H1 (cell line): ENCODE results near the gene PHYHD1. TPM values are rescaled to one million over a fixed set of nuclear protein-coding genes. Genes with fewer than 3 reads are reported as not detected.

ENCODE experiments used
- CTCF ChIA-PET: fragments of 300-600 bp; sonication (Branson Sonifier 250); formaldehyde crosslinking; loops from one replicate; lab custom pipeline; 2021; ENCODE audit not compliant: partially characterized antibody; lab: Charles Lee
- POLR2A ChIA-PET: fragments of 300-600 bp; sonication (Branson Sonifier 250); formaldehyde crosslinking; loops from one replicate; lab custom pipeline; 2021; ENCODE audit warnings: inconsistent platforms; ENCODE audit not compliant: partially characterized antibody; lab: Charles Lee
- DNase-seq, 2 experiments: peaks; one replicate each; pipeline versions ENCODE4 v3.0.0 to v3.0.0-alpha.2; 2010 to 2022; ENCODE audit warnings: low spot score in 2 of 2, low read depth in 1 of 2, mixed read lengths in 1 of 2
- FAIRE-seq: peaks from 2 replicates; lab custom pipeline; 2011; peaks lifted over from hg19 to GRCh38; lab: Jason Lieb, UNC
- H2AFZ ChIP-seq: 2 replicates; pipeline ENCODE4 v1.8.1; 2012; ENCODE audit warnings: low read length, inconsistent platforms
- H2AK5ac ChIP-seq: 2 replicates; pipeline ENCODE4 v1.6.1; 2013; ENCODE audit warnings: low read depth, low read length
- H2BK120ac ChIP-seq: replicated peaks from 2 replicates; pipeline ENCODE3; 2013; ENCODE audit warnings: low read depth, low read length, inconsistent platforms
- H2BK12ac ChIP-seq: 2 replicates; pipeline ENCODE4 v1.6.1; 2013; ENCODE audit warnings: low read depth, low read length
- H2BK15ac ChIP-seq: 2 replicates; pipeline ENCODE4 v1.6.1; 2013; ENCODE audit warnings: low read length
- H2BK20ac ChIP-seq: 2 replicates; pipeline ENCODE4 v1.6.1; 2013; ENCODE audit warnings: low read length
- H2BK5ac ChIP-seq: 2 replicates; pipeline ENCODE4 v1.6.1; 2013; ENCODE audit warnings: low read depth, low read length
- H3K14ac ChIP-seq: 2 replicates; pipeline ENCODE4 v1.6.1; 2013; ENCODE audit warnings: inconsistent platforms; ENCODE audit not compliant: insufficient read length
- H3K18ac ChIP-seq: 2 replicates; pipeline ENCODE4 v1.6.1; 2013; ENCODE audit warnings: low read length; ENCODE audit errors: extremely low read depth
- H3K23ac ChIP-seq: 2 replicates; pipeline ENCODE4 v1.6.1; 2013; ENCODE audit warnings: inconsistent platforms; ENCODE audit not compliant: insufficient read length
- H3K23me2 ChIP-seq: 2 replicates; pipeline ENCODE4 v1.6.1; 2013; ENCODE audit warnings: low read depth, low read length
- H3K27ac ChIP-seq: 2 replicates; pipeline ENCODE4 v1.6.1; 2011; ENCODE audit warnings: low read depth, low read length, inconsistent platforms
- H3K27me3 ChIP-seq, 4 experiments: replicated peaks in 1 of 4; 1 replicate in 1 of 4; 2 replicates in 3 of 4; pipeline versions ENCODE4 v1.6.1 to v1.8.1; 2011 to 2013; ENCODE audit warnings: low read length in 3 of 4, mild to moderate bottlenecking in 3 of 4, inconsistent platforms in 2 of 4, mixed read lengths in 2 of 4, moderate library complexity in 1 of 4; ENCODE audit not compliant: control insufficient read depth in 3 of 4, insufficient read depth in 3 of 4; ENCODE audit errors: extremely low read depth in 1 of 4
- H3K36me3 ChIP-seq, 4 experiments: 2 replicates each; pipeline versions ENCODE4 v1.6.1 to v1.8.1; 2011 to 2013; ENCODE audit warnings: mild to moderate bottlenecking in 4 of 4, low read length in 3 of 4, moderate library complexity in 2 of 4, control low read depth in 1 of 4, inconsistent platforms in 1 of 4; ENCODE audit not compliant: insufficient read depth in 4 of 4, control insufficient read depth in 2 of 4
- H3K4ac ChIP-seq: replicated peaks from 2 replicates; pipeline ENCODE3; 2013; ENCODE audit warnings: low read length, low read depth, mixed read lengths, inconsistent platforms; ENCODE audit not compliant: insufficient read length
- H3K4me1 ChIP-seq, 4 experiments: replicated peaks in 1 of 4; 1 replicate in 1 of 4; 2 replicates in 3 of 4; pipeline versions ENCODE4 v1.6.1 to v1.8.1; 2011 to 2013; ENCODE audit warnings: low read length in 3 of 4, inconsistent platforms in 2 of 4, mixed read lengths in 1 of 4; ENCODE audit not compliant: insufficient read depth in 4 of 4, control insufficient read depth in 3 of 4
- H3K4me2 ChIP-seq, 2 experiments: 2 replicates each; pipeline versions ENCODE4 v1.6.1 to v1.8.1; 2011 to 2013; ENCODE audit warnings: low read depth in 2 of 2, low read length in 2 of 2, control low read depth in 1 of 2, inconsistent platforms in 1 of 2, mild to moderate bottlenecking in 1 of 2; ENCODE audit not compliant: insufficient read depth in 1 of 2
- H3K4me3 ChIP-seq, 4 experiments: fragments of 200-600, 300-600 bp in 1 of 4; sonication (generic), shearing (Covaris generic), sonication (Bioruptor Twin) in 1 of 4; 2 replicates each; pipeline versions ENCODE4 v1.5.1 to v1.8.1; 2011 to 2016; ENCODE audit warnings: low read length in 4 of 4, low read depth in 3 of 4, control low read depth in 2 of 4, inconsistent platforms in 2 of 4, mild to moderate bottlenecking in 2 of 4, mixed read lengths in 1 of 4, moderate library complexity in 1 of 4; ENCODE audit not compliant: insufficient read depth in 2 of 4; ENCODE audit errors: extremely low read depth in 1 of 4
- H3K56ac ChIP-seq: replicated peaks from 2 replicates; pipeline ENCODE3; 2013; ENCODE audit warnings: low read depth, mild to moderate bottlenecking, mixed read lengths, low read length, inconsistent platforms; ENCODE audit not compliant: insufficient read length
- H3K79me1 ChIP-seq: 2 replicates; pipeline ENCODE4 v1.6.1; 2013; ENCODE audit warnings: low read depth, low read length, control low read depth
- H3K79me2 ChIP-seq, 2 experiments: 2 replicates each; pipeline versions ENCODE4 v1.6.1 to v1.8.1; 2012 to 2013; ENCODE audit warnings: low read length in 2 of 2, mild to moderate bottlenecking in 2 of 2, inconsistent platforms in 1 of 2; ENCODE audit not compliant: insufficient read depth in 2 of 2, control insufficient read depth in 1 of 2
- H3K9ac ChIP-seq, 4 experiments: replicated peaks in 1 of 4; 1 replicate in 1 of 4; 2 replicates in 3 of 4; pipeline versions ENCODE4 v1.6.1 to v1.8.1; 2011 to 2013; ENCODE audit warnings: low read depth in 3 of 4, low read length in 3 of 4, control low read depth in 2 of 4, mild to moderate bottlenecking in 2 of 4, moderate library complexity in 2 of 4, inconsistent platforms in 1 of 4; ENCODE audit errors: extremely low read depth in 1 of 4
- H3K9me3 ChIP-seq, 2 experiments: 2 replicates each; pipeline versions ENCODE4 v1.6.1 to v1.8.1; 2012 to 2013; ENCODE audit warnings: mild to moderate bottlenecking in 2 of 2, moderate library complexity in 2 of 2, control low read depth in 1 of 2, inconsistent platforms in 1 of 2, low read depth in 1 of 2, low read length in 1 of 2, mixed read lengths in 1 of 2; ENCODE audit not compliant: insufficient read depth in 2 of 2
- H4K20me1 ChIP-seq, 2 experiments: replicated peaks in 1 of 2; 2 replicates each; pipeline versions ENCODE3 to v1.8.1; 2011 to 2013; ENCODE audit warnings: inconsistent platforms in 2 of 2, low read length in 2 of 2, mild to moderate bottlenecking in 1 of 2; ENCODE audit not compliant: insufficient read depth in 2 of 2, control insufficient read depth in 1 of 2
- H4K5ac ChIP-seq: 2 replicates; pipeline ENCODE4 v1.6.1; 2013; ENCODE audit warnings: low read length, low read depth, mixed read lengths, inconsistent platforms; ENCODE audit not compliant: insufficient read length
- H4K8ac ChIP-seq: 2 replicates; pipeline ENCODE4 v1.8.0; 2013; ENCODE audit warnings: mild to moderate bottlenecking, moderate library complexity, low read length, inconsistent platforms; ENCODE audit not compliant: insufficient read depth; ENCODE audit errors: extremely low read depth
- H4K91ac ChIP-seq: replicated peaks from 2 replicates; pipeline ENCODE3; 2013; ENCODE audit warnings: low read length, mixed read lengths, inconsistent platforms; ENCODE audit not compliant: insufficient read length
- ASH2L ChIP-seq: fragments of 200-600, 300-600 bp; sonication (generic); IDR thresholded peaks from one replicate; pipeline ENCODE4 v1.7.1; 2017; ENCODE audit warnings: low read length
- BRCA1 ChIP-seq: IDR thresholded peaks from 2 replicates; pipeline ENCODE4 v1.6.1; 2012; ENCODE audit warnings: low read depth, low read length, improper control_type of control experiment
- CBX8 ChIP-seq: fragments of 300-800, 300-1000 bp; sonication (generic); IDR thresholded peaks from 2 replicates; pipeline ENCODE4 v1.7.1; 2016; ENCODE audit warnings: low read depth, low read length, borderline replicate concordance
- CHD1 ChIP-seq: IDR thresholded peaks from 2 replicates; pipeline ENCODE4 v1.6.1; 2012; ENCODE audit warnings: low read depth, low read length, improper control_type of control experiment
- MAFK ChIP-seq: IDR thresholded peaks from 2 replicates; pipeline ENCODE4 v1.6.1; 2012; ENCODE audit warnings: low read depth, mild to moderate bottlenecking, improper control_type of control experiment, low read length
- POLR2AphosphoS5 ChIP-seq: IDR thresholded peaks from 2 replicates; pipeline ENCODE4 v1.6.1; 2011; ENCODE audit warnings: low read depth, low read length
- POU5F1 ChIP-seq: IDR thresholded peaks from 2 replicates; pipeline ENCODE4 v1.6.1; 2011; ENCODE audit warnings: low read depth, mild to moderate bottlenecking, low read length, moderate library complexity
- TEAD4 ChIP-seq: IDR thresholded peaks from 2 replicates; pipeline ENCODE4 v1.6.1; 2012; ENCODE audit warnings: low read depth, low read length, inconsistent platforms, mixed read lengths
- ZNF274 ChIP-seq: IDR thresholded peaks from 2 replicates; pipeline ENCODE4 v1.7.0; 2012; ENCODE audit warnings: low read length, borderline replicate concordance; ENCODE audit errors: extremely low read depth
- WGBS, 2 experiments: shearing (Covaris generic) in 1 of 2; methylation state at CpG; one replicate each; pipeline versions ENCODE4 v1.1.6 to v1.1.7; 2013 to 2015; ENCODE audit warnings: low lambda C conversion rate in 2 of 2, mixed read lengths in 2 of 2, inconsistent platforms in 1 of 2, low coverage in 1 of 2, missing lambda C conversion rate in 1 of 2; ENCODE audit not compliant: insufficient replicate concordance in 2 of 2, insufficient coverage in 1 of 2, insufficient read length in 1 of 2; ENCODE audit errors: extremely low coverage in 1 of 2, missing lambda C conversion rate in 1 of 2; 5-methylcytosine and 5-hydroxymethylcytosine counted together
- polyA plus RNA-seq, 7 experiments: library from polyadenylated mRNA; depleted of rRNA in 3 of 7; stranded (reverse) in 5 of 7; unstranded in 2 of 7; fragments of >200 nt in 5 of 7; fragments of 200-250 nt in 2 of 7; gene quantifications; 1 replicate in 5 of 7; 2 replicates in 1 of 7; 4 replicates in 1 of 7; pipeline versions ENCODE4 v1.2.1 to v1.2.3, GENCODE V29; 2011 to 2013; ENCODE audit warnings: missing spikeins in 2 of 7, mixed read lengths in 2 of 7
- total RNA-seq: library from RNA; stranded (reverse); fragmentation: NEBNext Ultra II Directional; extraction: Animal tissue kit (Norgen Biotek cat#: 25700); gene quantifications from 2 replicates; pipeline ENCODE4 v1.2.1, GENCODE V29; 2021

The PHYHD1 gene
- total and polyA plus RNA-seq, 2 of the 8 experiments (the other 6 are each of a cell fraction or from before 2014, with no cell fraction given) = 14.1 to 25.6 TPM

DNA sequence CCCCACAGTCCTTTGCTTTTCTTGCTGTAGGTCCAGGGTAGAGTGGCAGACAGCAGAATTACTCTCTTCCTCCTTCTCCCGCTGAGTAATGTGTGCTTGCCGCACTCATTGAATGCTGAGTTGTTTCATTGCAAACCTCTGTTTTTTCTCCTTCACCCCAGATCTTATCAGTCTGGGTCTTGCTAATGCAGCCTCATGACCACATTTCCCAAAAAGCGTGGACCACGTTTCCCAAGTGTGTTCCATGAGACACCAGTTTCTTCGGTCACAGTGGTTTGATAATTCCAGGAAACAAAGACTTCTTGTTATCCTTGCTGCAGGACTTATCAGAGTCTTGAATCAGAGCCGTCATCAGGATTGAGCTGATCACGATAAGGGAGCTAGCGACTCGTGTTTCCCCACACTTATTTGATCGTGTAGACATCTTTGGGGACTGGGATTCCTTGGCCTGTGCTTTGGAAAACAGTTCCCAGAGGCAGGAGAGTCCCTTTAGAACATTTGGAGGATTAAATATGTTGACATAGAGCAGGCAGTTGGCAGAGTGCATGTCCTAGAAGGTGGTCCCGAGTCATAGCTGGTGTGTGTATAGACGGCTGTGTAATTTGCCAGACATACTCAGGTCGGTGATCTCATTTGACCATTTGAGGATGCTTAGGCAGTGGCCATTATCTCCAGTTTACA lies 34.4 kb upstream of the PHYHD1 start:
- peak overlapping the region; percentile 61 for H2BK5ac ChIP-seq
- peaks cover 25 to 85% of the 10 kb centered on the region in 2 experiments for H3K79me2 ChIP-seq
- H3K79me1 ChIP-seq = peaks cover 32% of the 10 kb centered on the region
- WGBS, 2 experiments = 89% methylated on average over 13 of the region's 13 CpGs; no CpG with 5 or more reads in 1 of the 2 experiments
- FAIRE-seq (no peak), DNase-seq (no peak)
- peaks cover 3 to 20% (median 12%) of the 10 kb centered on the region in 4 experiments for H3K36me3 ChIP-seq
- CTCF ChIA-PET = interaction anchor here (0.7 to 1.4 kb wide), 4 partner anchors 9 to 43 kb away, joined by 3 to 11 read pairs (median 4); no protein-coding TSS in a partner anchor
- no peak overlapping the region for H2BK15ac ChIP-seq
- no peaks in the 10 kb centered on the region for H3K9me3 ChIP-seq
- peaks cover 6% of the 10 kb centered on the region for H3K23me2 ChIP-seq
- 0 out of 2 replicates have a peak overlapping the region, but pooled peaks have one; percentile 77 for H2BK20ac ChIP-seq
- no peak overlapping the region for H3K4me3 ChIP-seq
- H3K14ac ChIP-seq = no peak overlapping the region
- H4K20me1 ChIP-seq = peaks cover 0 to 13% of the 10 kb centered on the region in 2 experiments
- no peak overlapping the region for H3K4me2 ChIP-seq
- POLR2A ChIA-PET = interaction anchor here (1.2 to 1.6 kb wide), 6 partner anchors 9 to 25 kb away, joined by 3 to 10 read pairs (median 4); no protein-coding TSS in a partner anchor
- no peak overlapping the region for H2BK120ac ChIP-seq
- no peaks in the 10 kb centered on the region for H3K27me3 ChIP-seq
- H2BK12ac ChIP-seq = peak overlapping the region; percentile 60; the same call in 1 of the 2 replicates
- H2AFZ ChIP-seq = no peak overlapping the region
- H3K56ac ChIP-seq = no peak overlapping the region
- H4K91ac ChIP-seq = no peak overlapping the region
- H3K9ac ChIP-seq = no peak overlapping the region
- H3K4ac ChIP-seq = no peak overlapping the region
- peaks cover 6 to 30% (median 18%) of the 10 kb centered on the region in 4 experiments for H3K4me1 ChIP-seq
- no peak overlapping the region for H3K18ac ChIP-seq
- 0 out of 2 replicates have a peak overlapping the region, but pooled peaks have one; percentile 9 for H2AK5ac ChIP-seq
- no peak overlapping the region for H4K8ac ChIP-seq
- no peak overlapping the region for H3K23ac ChIP-seq
- H3K27ac ChIP-seq = peak overlapping the region; percentile 54; the same call in 1 of the 2 replicates
- H4K5ac ChIP-seq = no peak overlapping the region
- TF ChIP-seq ZNF274 (no peak), BRCA1 (no peak), POLR2AphosphoS5 (no peak), ASH2L (no peak), CBX8 (no peak), POU5F1 (no peak), CHD1 (no peak), TEAD4 (no peak), MAFK (no peak)
